Hepatocyte (in vitro differentiated cells): ENCODE results near the gene RAB26.

Source experiments
- EZH2 ChIP-seq: fragments of 200-600 bp; sonication (generic); IDR thresholded peaks from 2 replicates; pipeline ENCODE4 v1.6.1; 2016; ENCODE audit warnings: antibody characterized with exemption, mild to moderate bottlenecking, borderline replicate concordance
- EZH2phosphoT487 ChIP-seq: fragments of 200-600 bp; sonication (generic); IDR thresholded peaks from one replicate; pipeline ENCODE4 v1.6.1; 2018; ENCODE audit warnings: antibody characterized with exemption, mild to moderate bottlenecking, low read depth, moderate library complexity; ENCODE audit not compliant: unreplicated experiment, severe bottlenecking
- TF ChIP-seq, protein P1 (sequence below): fragments of 200-600 bp; sonication (generic); IDR thresholded peaks from 2 replicates; pipeline ENCODE4 v1.5.1; 2016; ENCODE audit warnings: antibody characterized with exemption, mild to moderate bottlenecking; ENCODE audit not compliant: poor library complexity

DNA sequence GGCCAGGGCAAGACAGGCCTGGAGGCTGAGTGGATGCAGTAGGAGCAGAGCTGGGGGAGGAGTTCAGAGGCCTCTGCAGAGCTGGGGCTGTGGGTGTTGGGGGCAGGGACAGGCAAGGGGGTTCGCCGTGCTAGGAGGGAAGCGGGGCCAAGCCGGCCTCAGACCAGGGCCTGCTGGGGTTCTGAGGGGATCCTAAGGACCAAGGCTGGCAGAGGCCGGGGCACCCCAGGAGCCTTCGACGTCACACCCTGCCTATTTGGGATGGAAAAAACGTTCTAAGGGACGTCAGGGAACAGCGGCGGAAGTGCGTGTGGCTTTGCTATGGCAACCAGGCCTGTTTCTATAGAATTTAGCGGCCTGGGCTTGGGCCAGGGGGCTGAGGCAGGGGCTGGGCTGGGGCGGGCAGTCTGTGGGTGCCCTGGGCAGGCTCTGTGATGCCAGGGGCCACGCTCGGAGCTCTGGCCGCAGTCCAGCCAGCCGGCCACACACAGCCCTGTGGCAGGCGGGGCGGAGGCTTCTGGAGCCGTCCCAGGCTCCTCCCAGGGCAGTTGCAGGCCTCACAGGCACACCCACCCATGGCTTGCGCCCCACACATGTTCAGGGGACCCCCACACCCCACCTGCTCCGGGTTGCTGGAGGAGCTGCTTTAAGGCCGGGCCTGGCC lies 10.9 kb downstream of the RAB26 start:
- TF ChIP-seq, protein P1, sequence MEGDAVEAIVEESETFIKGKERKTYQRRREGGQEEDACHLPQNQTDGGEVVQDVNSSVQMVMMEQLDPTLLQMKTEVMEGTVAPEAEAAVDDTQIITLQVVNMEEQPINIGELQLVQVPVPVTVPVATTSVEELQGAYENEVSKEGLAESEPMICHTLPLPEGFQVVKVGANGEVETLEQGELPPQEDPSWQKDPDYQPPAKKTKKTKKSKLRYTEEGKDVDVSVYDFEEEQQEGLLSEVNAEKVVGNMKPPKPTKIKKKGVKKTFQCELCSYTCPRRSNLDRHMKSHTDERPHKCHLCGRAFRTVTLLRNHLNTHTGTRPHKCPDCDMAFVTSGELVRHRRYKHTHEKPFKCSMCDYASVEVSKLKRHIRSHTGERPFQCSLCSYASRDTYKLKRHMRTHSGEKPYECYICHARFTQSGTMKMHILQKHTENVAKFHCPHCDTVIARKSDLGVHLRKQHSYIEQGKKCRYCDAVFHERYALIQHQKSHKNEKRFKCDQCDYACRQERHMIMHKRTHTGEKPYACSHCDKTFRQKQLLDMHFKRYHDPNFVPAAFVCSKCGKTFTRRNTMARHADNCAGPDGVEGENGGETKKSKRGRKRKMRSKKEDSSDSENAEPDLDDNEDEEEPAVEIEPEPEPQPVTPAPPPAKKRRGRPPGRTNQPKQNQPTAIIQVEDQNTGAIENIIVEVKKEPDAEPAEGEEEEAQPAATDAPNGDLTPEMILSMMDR: no peak
- TF ChIP-seq EZH2 (no peak), EZH2phosphoT487 (no peak)
